PC-3 (cell line): ENCODE data around the gene APOL6. TPM values are rescaled to one million over a fixed set of nuclear protein-coding genes. Genes with fewer than 3 reads are reported as not detected.
A peak's percentile ranks its signal among the peaks of the same experiment; 100 is the strongest.

Experiments used
- ATAC-seq: fragments of 200-7000 bp; cut with Tn5 transposase; 2 replicates; pipeline ENCODE4 v1.9.1; 2020; ENCODE audit warnings: mild to moderate bottlenecking, moderate library complexity
- BruUV-seq: library from RNA; stranded (reverse); fragments of 400-500 nt; replicated peaks from 2 replicates; lab custom pipeline; 2021; lab: Mats Ljungman, UMichigan
- CTCF ChIA-PET: fragments of 300-600 bp; sonication (Branson Sonifier 250); formaldehyde crosslinking; loops from one replicate; lab custom pipeline; 2022; ENCODE audit warnings: antibody characterized with exemption; lab: Charles Lee
- POLR2A ChIA-PET: fragments of 300-600 bp; sonication (Branson Sonifier 250); formaldehyde crosslinking; loops from one replicate; lab custom pipeline; 2022; ENCODE audit warnings: antibody characterized with exemption; ENCODE audit not compliant: unreplicated experiment; lab: Charles Lee
- DNase-seq: peaks from one replicate; pipeline ENCODE4 v3.0.0-alpha.2; 2015
- H2AFZ ChIP-seq: fragments of 300-600 bp; sonication (generic); 2 replicates; pipeline ENCODE4 v1.6.0; 2016; ENCODE audit warnings: antibody characterized with exemption, low read length
- H3F3A ChIP-seq: fragments of 300-600 bp; sonication (generic); one replicate; pipeline ENCODE4 v1.6.0; 2017; ENCODE audit warnings: antibody characterized with exemption, low read length, control low read depth, mild to moderate bottlenecking; ENCODE audit not compliant: unreplicated experiment
- H3K27ac ChIP-seq: fragments of 300-600 bp; sonication (generic); 2 replicates; pipeline ENCODE4 v1.5.1; 2016; ENCODE audit warnings: mild to moderate bottlenecking, low read length
- H3K27me3 ChIP-seq: fragments of 300-600 bp; sonication (generic); 2 replicates; pipeline ENCODE4 v1.6.1; 2016; ENCODE audit warnings: low read length, mixed read lengths
- H3K36me3 ChIP-seq: fragments of 300-600 bp; sonication (generic); 2 replicates; pipeline ENCODE4 v1.6.1; 2016; ENCODE audit warnings: low read depth, mixed run types, low read length, mixed read lengths
- H3K4me1 ChIP-seq: fragments of 300-600 bp; sonication (generic); 2 replicates; pipeline ENCODE4 v1.5.1; 2016; ENCODE audit warnings: low read length; ENCODE audit not compliant: insufficient read depth
- H3K4me2 ChIP-seq: fragments of 300-600 bp; sonication (generic); 2 replicates; pipeline ENCODE4 v1.6.0; 2016; ENCODE audit warnings: low read length
- H3K4me3 ChIP-seq: fragments of 300-600 bp; sonication (generic); 2 replicates; pipeline ENCODE4 v1.5.1; 2016; ENCODE audit warnings: mild to moderate bottlenecking, low read length, mixed read lengths
- H3K79me2 ChIP-seq: fragments of 300-600 bp; sonication (generic); 2 replicates; pipeline ENCODE4 v1.6.1; 2017; ENCODE audit warnings: low read length, mixed read lengths
- H3K9ac ChIP-seq: fragments of 300-600 bp; sonication (generic); 2 replicates; pipeline ENCODE4 v1.6.0; 2016; ENCODE audit warnings: mild to moderate bottlenecking, low read length
- H3K9me2 ChIP-seq: fragments of 300-600 bp; sonication (generic); replicated peaks from 2 replicates; pipeline ENCODE4 v1.6.1; 2016; ENCODE audit warnings: mixed run types, low read length, mixed read lengths
- H3K9me3 ChIP-seq: fragments of 300-600 bp; sonication (generic); 2 replicates; pipeline ENCODE4 v1.6.1; 2016; ENCODE audit warnings: low read length, mixed read lengths
- H4K20me1 ChIP-seq: fragments of 300-600 bp; sonication (generic); 2 replicates; pipeline ENCODE4 v1.6.1; 2016; ENCODE audit warnings: low read length, mixed read lengths
- CTCF ChIP-seq: fragments of 300-600 bp; sonication (generic); conservative IDR thresholded peaks from 2 replicates; pipeline ENCODE4 v1.5.1; 2017; ENCODE audit warnings: antibody characterized with exemption, low read depth, mild to moderate bottlenecking, low read length
- EZH2 ChIP-seq: fragments of 300-600 bp; sonication (generic); IDR thresholded peaks from one replicate; pipeline ENCODE4 v1.6.1; 2017; ENCODE audit warnings: antibody characterized with exemption, mild to moderate bottlenecking, low read length; ENCODE audit not compliant: unreplicated experiment
- EZH2phosphoT487 ChIP-seq: fragments of 300-600 bp; sonication (generic); IDR thresholded peaks from 2 replicates; pipeline ENCODE4 v1.6.1; 2018; ENCODE audit warnings: mild to moderate bottlenecking, antibody characterized with exemption, low read length, borderline replicate concordance
- intact Hi-C: fragments of 100-400 bp; cut with micrococcal nuclease; formaldehyde crosslinking; loops from 2 replicates; pipeline ENCODE4 v1.9.0; 2023
- total RNA-seq: library from RNA; depleted of rRNA; stranded (reverse); fragments of >200 nt; gene quantifications from 2 replicates; pipeline ENCODE4 v1.2.3, GENCODE V29; 2014

APOL6 gene
- total RNA-seq, 1 experiment from 2014 or later: 8.2 TPM

DNA sequence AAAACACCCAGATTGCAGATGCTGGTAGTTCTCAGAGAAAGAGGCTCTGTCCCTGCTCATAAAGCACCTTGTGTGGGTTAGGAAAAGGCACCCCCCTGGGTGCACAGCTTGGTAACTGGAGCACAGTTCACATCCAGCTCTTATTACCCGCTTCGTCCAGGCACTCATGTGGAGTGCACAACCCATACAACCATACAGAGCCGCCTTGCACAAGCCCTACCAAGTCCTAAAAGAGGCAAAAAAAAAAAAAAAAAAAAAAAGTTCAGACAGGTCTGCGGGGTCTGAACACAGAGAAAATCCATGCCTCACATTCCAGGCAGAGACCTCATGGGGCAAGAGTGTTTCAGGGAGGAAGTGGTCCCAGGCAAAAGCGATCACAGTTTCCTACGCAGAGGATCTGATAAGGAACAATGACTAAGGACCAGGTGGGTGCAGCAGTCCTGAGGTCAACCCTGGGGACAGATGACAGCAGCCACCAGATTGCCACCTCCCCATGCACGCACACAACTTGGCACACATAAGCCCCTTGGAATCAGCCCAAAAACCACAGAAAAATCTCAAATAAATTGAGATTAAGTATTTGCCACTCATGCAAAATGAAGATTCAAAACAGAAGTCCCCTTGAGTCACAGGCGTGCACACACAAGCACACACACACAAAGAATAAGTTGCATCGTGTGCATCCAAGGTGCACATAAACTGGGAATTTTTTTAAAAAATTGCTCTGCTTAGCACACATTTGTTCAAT is 43.5 kb upstream of the APOL6 start:
- H3K36me3 ChIP-seq: no peaks in the 10 kb centered on the region
- peak overlapping the region; percentile 25 for H3K9ac ChIP-seq
- no peak overlapping the region for H2AFZ ChIP-seq
- intact Hi-C loops: no loop called here
- H3K27me3 ChIP-seq: no peaks in the 10 kb centered on the region
- H3K27ac ChIP-seq: peak overlapping the region; percentile 74
- no peaks in the 10 kb centered on the region for H3K9me2 ChIP-seq
- no peaks in the 10 kb centered on the region for H3K9me3 ChIP-seq
- peak; percentile 49 for DNase-seq
- ChIA-PET CTCF (no interaction called here), POLR2A (no interaction called here)
- TF ChIP-seq CTCF: no peak
- TF ChIP-seq EZH2: no peak
- no peak for TF ChIP-seq EZH2phosphoT487
- H3K4me2 ChIP-seq: peak overlapping the region; percentile 40
- no peaks in the 10 kb centered on the region for H3K79me2 ChIP-seq
- H4K20me1 ChIP-seq: no peaks in the 10 kb centered on the region
- no peak overlapping the region; the same call in 1 of the 2 replicates for H3K4me3 ChIP-seq
- no TSS peak for BruUV-seq
- H3F3A ChIP-seq: no peaks in the 10 kb centered on the region
- peaks cover 50% of the 10 kb centered on the region for H3K4me1 ChIP-seq
- ATAC-seq: no peak

- ChIA-PET POLR2A (no interaction called here), CTCF (no interaction called here)
- no peaks in the 10 kb centered on the region for H4K20me1 ChIP-seq
- intact Hi-C loops: no loop called here
- peak overlapping the region; percentile 40; the same call in 1 of the 2 replicates for H3K4me2 ChIP-seq
- H3F3A ChIP-seq: no peaks in the 10 kb centered on the region
- H3K4me3 ChIP-seq: no peak overlapping the region
- ATAC-seq (no peak), DNase-seq (no peak)
- no peak for TF ChIP-seq EZH2
- no peak for TF ChIP-seq EZH2phosphoT487
- TF ChIP-seq CTCF: no peak
- no TSS peak for BruUV-seq
- no peak overlapping the region for H3K9ac ChIP-seq
- H3K36me3 ChIP-seq: no peaks in the 10 kb centered on the region
- H3K9me2 ChIP-seq: no peaks in the 10 kb centered on the region
- H2AFZ ChIP-seq: no peak overlapping the region
- peak overlapping the region; percentile 74 for H3K27ac ChIP-seq
- H3K79me2 ChIP-seq: no peaks in the 10 kb centered on the region
- no peaks in the 10 kb centered on the region for H3K27me3 ChIP-seq
- H3K9me3 ChIP-seq: no peaks in the 10 kb centered on the region
- peaks cover 50% of the 10 kb centered on the region for H3K4me1 ChIP-seq
These were observed 42.9 kb upstream of the APOL6 start for GRCh38 chr22:35605369-35605680.

DNA sequence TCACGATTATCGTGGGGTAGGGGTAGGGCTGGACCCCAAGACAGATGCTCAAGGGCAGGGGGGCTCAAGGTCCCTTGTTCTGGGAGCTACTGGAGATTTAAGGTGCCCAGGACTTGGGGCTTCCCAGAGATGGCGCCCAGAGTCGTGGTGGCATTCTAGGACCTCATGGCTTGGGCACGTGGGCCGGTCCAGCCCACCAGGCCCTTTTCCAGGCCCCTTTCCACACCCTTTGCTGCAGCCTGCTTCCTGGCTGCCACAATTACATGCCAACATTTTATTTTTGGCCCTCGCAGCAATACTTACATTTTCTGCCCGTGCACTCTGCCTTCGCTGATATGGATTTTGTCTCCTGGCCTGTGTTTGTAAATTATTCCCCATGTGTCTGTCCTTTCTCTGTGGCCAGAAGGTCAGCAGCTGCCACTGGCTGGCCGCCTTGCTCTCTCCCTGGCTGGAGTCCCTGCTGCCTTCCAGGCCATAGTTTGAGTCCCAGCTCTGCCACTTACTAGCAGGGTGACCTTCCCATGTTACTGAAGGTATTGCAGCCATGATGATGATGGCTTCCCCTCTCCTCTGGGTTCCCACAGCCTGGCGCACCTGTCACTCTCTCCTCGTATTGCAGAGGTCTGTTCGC is 42.3 kb upstream of the APOL6 start:
- Histone ChIP-seq H3K4me3 (no peak overlapping the region), H3K36me3 (no peaks in the 10 kb centered on the region), H2AFZ (no peak overlapping the region), H3K4me1 (peaks cover 50% of the 10 kb centered on the region), H3F3A (no peaks in the 10 kb centered on the region), H3K9me2 (no peaks in the 10 kb centered on the region), H3K9ac (no peak overlapping the region), H3K4me2 (no peak overlapping the region), H3K27me3 (no peaks in the 10 kb centered on the region), H3K27ac (peak overlapping the region; percentile 74; the same call in 1 of the 2 replicates), H3K79me2 (no peaks in the 10 kb centered on the region), H3K9me3 (no peaks in the 10 kb centered on the region), H4K20me1 (no peaks in the 10 kb centered on the region)
- no TSS peak for BruUV-seq
- DNase-seq: no peak
- intact Hi-C loops: no loop called here
- TF ChIP-seq EZH2phosphoT487 (no peak), EZH2 (no peak), CTCF (no peak)
- no peak for ATAC-seq
- POLR2A ChIA-PET: no interaction called here
- CTCF ChIA-PET: no interaction called here
